Activated CD4-positive, alpha-beta T cell treated with anti-CD3 and anti-CD28 coated beads for 48 hours (primary cell): ENCODE data around the gene ALPK1.
"Not testable (repeated sequence)": the region's sequence is repeated elsewhere in the genome, so short reads cannot be mapped to it uniquely, and the experiment has no call there.

Experiments used
- DNase-seq: peaks from one replicate; pipeline ENCODE4 v3.0.0-alpha.2; 2020

The ALPK1 gene

DNA sequence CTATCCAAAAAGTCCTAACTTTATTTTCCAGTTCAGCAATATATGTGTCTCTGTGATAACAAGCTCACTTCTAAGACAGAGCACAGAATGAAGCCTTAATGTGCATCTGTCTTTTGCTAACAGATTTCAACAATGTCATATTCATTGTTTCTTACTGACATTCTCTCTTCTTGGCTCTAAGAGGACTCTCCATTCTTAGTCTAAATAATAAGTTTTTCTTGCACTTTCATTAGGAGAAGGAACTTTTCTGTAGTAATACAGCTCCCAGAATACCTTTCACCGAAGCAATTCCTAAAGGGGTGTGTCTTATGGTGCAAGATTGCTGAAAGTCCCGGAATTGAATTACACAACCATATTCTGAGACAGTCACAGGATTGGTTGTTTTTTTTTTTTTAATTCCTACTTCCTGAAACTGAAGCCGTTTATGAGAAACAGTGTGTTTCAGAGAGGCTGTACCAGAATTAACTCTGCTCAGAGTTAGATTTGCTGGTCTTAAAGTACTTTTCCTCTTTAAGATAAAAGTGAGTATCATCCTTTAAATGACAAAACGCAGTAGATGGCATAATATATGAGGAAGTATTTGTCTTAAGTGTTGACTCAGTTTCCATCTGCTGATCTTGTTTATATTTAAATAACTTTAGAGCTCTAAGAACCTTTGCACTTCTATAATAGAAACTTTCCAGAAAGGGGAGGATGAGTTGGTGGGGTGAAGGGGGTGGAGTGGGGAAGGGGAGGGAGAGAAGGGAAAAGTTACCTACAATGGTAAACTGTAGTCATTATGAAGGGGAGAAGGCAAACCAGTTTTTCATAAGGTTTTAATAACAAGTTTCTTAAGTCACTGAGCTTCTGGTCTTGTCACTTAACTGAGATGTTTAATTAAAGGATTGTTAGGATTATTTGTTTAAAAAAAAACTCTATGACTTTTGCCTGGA is at the start of gene ALPK1:
Gene ALPK1 (plus strand): TSS at position 421 of the 932 bp plus-strand sequence.
- no peak for DNase-seq

DNA sequence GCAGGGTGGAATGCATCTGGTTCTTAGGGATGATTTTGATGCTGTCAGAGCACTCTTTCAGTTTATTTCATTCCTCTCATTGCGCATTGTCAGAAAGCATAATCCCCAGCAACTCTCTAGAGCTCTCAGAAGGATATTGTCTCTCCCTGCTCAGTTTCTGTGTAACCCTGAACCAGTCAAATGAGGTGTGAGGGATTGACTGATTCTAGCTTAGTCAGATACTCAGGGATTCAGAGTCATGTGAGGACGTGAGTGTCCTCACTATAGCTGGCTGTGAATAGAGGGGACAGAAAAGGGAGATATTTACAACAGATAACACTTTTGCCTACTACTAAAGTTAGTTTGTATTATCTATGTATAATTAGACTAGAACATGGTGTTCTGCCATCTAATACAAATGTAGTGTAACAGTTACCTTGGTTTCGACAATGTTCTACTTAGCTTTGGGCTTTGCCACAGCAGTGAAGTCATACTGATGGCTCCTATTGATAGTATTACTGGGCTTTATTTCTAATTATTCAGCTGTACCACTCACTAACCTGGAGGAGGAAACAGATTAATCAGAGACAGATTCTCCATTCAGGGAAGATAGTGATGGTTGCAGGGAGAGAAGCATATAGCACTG is 46.0 kb upstream of the ALPK1 start:
- no peak for DNase-seq

DNA sequence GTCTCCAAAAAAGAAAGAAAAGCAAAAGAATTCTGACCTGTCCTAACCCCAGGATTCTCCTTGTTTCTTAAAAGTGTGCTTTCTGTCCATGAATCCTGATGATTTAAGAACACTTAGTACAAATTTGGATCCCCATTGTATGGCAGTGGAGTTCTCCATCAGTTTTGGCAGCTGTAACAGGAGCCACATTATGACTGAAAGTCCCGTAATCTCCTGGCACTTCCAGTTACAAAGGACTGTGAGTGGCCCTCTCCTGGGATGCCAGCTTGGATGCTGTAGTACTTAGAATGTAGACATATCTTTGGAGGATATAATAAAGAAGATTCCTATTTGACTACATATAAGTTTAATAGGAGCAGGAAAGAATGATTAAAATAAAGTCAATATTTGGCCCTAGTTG is 44.9 kb upstream of the ALPK1 start:
- DNase-seq, result no peak

DNA sequence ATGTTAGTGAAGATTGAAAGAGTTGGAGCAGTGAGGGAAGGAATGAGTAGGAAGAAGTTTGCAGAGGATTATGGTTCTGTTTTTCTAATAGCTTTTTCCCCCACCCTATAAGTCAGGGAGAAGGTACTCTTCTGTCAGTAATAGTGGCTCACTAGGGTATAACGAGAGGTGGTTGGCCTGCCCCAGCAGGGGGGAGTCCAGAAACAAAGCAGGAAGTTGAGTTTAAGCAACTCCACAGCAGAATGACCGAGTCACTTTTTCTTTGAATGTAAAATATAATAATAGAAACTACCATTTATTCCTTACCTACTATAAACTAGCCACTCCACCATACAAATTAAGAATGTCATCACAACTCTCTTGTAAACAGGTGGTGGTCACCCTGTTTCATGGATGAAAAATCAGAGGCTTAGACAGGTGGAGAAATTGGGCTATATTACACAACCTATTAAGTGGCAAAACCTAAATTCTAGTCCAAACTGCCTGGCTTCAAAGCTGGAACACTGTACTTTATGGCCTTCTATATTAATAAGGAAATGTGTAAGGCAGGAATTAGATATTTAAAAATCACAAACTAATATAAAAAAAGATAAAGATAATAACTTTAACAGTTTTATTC is 43.7 kb upstream of the ALPK1 start:
- no peak for DNase-seq

DNA sequence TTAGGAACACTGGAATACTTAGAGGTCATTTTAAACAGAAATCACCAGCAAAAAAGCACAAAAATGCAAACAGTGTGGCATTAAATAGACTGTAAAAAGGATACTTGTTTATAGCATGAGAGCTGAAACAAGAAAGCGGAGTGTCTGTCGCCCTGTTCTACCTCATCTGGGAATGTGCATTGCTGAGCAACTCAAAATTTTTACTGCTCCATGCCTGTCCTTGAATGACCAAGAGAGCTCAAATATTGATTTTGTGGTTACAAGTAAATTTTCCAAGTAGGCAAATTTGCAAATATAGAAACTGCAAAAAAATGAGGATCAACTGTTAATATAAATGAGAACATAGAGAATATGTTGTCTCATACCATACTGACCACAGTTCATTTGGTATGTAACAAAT is 40.1 kb upstream of the ALPK1 start:
- DNase-seq, result no peak

DNA sequence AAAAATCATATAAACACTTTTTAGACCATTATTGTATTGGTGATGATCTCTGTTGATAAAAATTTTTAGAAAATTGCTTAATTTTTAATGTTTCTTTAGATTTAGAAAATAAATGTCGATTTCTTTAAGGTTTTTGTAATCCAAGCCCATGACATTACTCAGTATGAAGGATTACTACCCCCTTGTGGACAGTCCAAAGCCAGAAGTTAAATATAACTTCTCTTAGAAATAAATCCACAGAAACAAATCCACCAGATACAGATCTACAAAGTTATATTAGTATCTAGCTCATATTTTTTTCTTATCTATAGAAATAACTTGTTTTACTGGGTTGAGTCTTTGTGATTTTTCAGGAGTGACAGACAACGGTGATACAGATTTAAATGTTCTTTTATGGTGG is 30.3 kb upstream of the ALPK1 start:
- no peak for DNase-seq

DNA sequence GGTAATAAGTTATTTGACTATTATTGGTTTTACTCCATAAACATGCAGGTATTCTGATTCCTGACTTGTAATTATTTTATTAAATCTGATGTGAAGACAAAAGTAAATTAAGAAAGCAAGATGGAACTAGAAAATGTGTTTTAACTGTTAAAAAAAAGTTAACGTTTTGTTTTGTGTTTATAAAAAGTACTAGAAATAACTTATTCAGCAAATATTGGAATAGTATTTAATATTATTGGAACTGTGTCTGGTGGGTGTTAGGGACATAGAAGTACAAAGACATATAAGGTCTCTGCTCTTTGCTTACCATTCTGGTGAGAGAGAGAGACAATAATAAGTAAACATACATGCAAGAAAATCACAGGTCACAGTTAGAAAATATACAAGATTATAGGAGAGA is 27.1 kb upstream of the ALPK1 start:
- DNase-seq, result no peak

DNA sequence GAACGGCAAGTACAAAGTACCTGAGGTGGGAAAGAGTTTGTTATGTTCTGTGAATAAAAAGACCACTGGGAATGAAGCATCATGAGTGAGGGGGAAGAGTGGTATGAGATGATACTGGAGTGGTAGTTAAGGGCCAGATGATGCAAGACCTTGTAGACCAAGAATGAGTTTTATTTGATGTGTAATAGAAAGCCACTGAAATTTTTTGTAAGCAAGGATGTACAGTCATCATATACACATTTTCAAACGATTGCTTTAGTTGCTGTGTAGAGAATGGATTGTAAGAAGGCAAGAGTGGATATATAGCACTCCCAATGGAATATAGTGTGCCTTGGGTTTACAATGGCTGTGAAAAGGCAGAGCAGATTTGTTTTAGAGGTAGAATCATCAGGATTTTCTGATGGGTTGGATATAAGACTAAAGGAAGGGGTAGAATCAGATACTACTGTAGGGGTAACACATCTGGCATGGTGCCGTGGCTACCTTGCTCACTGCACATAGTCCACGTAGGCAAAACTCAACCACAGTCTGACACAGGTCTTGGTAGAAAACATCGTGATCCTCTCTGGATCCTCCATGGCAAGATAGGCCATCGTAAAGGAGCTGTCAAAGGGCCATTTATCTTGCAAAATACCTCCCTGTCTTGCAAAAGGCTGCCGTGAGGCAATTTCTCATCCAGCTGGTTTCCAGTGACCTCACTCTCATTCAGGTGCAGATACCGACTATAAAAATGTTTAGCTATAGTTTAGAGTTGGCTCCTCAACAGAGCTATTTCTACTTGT is 26.3 kb upstream of the ALPK1 start:
- no peak for DNase-seq

DNA sequence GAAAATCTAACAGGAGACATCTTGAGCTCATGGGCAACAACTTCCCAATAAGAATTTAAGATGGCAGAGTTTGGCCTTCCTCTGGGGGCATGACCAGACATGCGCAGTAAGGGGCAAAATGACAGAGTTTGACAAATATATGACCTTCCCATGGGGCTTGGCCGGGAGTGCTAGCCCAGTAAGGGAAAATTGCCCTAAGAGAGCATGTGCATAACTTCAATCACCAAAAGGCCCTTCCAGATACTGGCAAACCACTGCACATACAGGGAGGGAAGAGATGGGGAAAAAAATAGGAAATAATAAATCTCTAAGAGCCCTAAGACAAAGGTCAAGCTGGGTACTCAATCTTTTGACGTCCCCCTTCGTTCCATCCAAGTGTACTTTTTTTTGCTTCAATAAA is 24.9 kb upstream of the ALPK1 start:
- no peak for DNase-seq

DNA sequence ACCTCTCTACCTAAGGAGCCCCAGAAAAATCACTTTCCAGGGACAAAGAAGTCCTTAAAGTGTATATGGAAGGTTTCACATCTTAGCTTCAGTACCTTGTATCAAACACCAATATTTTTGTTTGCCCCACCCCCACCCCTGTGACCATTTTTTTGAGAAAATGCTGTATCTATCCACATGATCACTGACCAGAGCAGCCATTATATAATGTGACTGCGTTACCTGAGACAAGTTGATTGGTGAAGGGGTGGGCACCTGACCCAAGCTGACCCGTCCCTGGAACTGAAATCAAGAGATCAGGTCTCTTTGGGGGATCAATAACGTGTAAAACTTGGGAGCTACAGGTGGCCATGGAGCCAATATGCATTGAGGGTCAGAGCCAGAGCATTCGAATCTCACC is 22.2 kb upstream of the ALPK1 start:
- DNase-seq, result no peak

DNA sequence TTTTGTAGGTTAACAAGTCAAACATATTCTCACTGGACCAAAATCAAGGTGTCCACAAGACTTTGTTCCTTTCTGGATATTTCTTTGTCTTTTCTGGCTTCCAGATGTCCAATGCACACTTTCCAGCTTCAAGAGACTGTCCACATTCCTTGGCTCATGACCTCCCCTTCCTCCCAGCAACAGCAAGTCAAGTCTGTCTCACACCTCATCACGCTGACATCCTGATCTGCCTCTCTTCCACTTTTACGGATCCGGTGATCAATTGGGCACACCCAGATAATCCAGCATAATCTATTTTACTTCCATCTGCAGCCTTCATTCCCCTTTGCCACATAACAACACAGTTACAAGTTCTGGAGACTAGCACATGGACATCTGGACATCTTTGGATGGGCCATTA is 21.1 kb upstream of the ALPK1 start:
- DNase-seq, result no peak

DNA sequence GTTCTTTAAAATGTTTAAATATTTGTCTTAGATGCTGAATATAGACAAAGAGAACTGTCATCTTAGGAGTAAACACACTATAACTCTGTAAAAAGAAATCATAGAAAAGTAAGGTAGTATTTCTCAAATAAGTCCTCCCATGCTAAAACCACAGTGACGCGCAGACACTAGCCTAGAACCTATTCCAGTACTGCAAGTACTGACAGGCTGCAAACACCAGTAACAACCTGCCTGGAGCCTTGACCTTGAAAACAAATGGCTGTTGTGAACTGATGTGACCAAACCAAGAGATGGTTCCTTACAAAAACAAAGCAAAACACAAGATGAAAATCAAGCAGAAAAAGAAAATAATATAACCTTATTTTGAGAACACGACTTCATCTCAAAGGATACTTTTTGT is 19.9 kb upstream of the ALPK1 start:
- DNase-seq, result no peak

DNA sequence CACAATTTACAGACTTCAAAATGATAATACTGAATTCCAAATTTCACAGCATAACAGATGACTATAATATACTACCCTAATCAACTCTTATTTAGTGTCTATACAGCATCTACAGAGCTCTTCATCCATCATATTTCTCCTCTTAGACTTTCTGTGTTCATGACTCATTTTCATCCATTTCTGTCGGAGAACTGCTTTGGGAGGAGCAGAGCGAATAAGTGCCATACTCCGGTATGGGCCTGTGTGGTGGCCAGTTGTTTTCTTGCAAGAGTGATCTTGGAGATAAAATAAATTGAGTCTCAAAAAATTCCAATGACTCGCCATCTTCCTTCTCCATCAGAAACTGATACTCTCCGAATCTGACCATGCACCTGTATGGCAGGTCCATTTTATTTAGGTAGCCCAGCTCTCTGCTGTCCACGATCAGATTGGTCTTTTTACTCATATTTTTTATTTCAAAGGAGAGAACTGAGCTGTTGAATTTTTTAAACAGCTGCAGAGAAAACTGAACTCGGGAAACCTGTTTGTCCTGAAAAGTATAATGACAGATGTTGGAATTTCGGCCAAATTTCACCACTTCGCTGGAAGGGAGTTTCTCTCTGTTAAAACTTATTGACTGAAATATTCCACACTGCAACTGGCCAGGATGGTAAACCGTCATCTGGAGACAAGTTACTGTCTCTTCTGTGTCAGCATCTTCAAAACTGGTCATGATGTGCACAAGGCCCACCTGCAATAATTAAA is 19.3 kb upstream of the ALPK1 start:
- no peak for DNase-seq

DNA sequence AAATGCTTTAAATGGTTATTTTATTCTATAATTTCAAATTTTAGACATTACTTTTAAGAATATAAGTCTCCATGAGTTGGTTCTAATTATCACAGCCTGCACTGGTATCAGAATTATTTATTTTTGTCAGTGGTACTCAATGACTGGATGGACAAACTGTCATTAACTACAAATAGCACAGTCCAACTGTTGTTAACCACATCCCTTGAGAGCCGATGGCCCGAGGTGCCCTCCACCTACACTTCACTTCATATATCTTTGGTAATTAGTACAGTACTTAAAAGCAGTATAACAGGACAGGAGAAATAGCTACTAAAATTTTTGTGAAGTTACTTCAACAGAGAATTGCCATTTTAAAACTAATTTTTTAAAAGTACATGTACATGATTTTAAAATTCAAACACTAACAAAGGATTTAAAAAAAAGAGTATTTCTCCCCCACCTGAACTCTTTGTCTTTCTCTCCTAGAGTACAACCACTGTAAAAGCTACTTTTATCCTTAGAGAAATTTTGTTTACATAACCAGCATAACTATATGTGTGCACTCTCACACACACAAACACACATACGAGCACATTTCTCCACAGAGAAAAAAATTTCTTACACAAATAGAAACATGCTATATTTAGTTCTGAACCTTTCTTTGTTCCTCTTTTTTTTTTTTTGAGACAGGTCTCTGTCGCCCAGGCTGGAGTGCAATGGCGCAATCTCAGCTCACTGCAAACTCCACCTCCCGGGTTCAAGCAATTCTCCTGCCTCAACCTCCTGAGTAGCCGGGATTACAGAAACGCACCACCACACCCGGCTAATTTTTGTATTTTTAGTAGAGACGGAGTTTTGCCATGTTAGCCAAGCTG is 17.9 kb upstream of the ALPK1 start:
- no peak for DNase-seq

DNA sequence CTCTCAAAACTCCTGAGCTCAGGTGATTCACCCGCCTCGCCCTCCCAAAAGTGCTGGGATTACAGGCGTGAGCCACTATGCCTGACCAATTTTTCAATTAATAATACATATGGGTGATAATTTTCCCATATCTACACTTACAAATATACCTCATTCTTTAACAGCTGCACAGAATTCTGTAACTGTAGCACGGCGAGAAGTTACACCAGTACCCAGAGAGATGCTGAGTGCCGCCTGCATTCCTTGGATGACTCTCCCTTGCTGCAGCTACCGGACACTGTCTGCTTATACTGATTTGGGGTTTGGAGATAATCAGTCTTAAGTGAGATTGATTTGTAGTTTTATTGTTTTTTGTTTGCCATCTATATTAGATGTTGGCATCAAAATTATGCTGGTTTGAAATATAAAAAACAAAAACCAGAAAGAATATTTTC is 17.3 kb upstream of the ALPK1 start:
- DNase-seq, result no peak

DNA sequence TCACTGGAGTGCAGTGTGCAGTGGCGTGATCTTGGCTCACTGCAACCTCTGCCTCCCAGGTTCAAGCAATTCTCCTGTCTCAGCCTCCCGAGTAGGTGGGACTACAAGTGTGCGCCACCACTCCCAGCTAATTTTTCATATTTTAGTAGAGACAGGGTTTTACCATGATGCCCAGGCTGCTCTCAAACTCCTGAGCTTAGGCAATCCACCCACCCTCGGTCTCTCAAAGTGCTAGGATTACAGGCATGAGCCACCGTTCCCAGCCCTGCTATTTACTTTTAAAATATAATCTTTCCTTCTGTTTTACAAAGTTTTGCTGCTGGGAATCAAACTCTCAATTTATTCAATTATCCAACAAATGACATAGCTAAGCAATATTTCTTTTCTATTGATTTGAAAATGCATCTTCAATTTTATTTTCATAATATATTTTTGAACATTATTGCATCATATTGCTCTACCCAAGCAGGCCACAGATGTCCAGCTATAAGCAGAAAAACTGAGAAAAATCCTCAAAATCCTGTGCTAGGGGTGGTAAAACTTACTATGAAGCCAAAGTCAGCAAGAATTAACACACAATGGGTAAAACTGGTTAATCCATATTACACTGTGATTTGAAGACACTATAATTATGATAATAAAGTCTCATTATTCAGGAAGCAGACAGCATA is 16.6 kb upstream of the ALPK1 start:
- no peak for DNase-seq

DNA sequence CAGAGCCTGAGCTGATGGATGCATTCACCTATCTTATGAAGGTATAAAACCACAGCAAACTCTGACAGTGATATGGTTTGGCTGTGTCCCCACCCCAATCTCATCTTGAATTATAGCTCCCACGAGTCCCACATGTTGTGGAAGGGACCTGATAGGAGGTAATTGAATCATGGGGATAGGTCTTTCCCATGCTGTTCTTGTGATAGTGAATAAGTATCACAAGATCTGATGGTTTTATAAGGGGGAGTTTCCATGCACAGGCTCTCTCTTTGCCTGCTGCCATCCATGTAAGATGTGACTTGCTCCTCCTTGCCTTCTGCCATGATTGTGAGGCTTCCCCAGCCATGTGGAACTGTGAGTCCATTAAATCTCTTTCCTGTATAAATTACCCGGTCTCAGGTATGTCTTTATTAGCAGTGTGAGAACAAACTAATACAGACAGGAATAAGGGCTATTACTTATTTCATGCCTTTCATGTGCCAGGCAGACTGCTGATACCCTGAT is 15.2 kb upstream of the ALPK1 start:
- DNase-seq, result not testable (repeated sequence)

DNA sequence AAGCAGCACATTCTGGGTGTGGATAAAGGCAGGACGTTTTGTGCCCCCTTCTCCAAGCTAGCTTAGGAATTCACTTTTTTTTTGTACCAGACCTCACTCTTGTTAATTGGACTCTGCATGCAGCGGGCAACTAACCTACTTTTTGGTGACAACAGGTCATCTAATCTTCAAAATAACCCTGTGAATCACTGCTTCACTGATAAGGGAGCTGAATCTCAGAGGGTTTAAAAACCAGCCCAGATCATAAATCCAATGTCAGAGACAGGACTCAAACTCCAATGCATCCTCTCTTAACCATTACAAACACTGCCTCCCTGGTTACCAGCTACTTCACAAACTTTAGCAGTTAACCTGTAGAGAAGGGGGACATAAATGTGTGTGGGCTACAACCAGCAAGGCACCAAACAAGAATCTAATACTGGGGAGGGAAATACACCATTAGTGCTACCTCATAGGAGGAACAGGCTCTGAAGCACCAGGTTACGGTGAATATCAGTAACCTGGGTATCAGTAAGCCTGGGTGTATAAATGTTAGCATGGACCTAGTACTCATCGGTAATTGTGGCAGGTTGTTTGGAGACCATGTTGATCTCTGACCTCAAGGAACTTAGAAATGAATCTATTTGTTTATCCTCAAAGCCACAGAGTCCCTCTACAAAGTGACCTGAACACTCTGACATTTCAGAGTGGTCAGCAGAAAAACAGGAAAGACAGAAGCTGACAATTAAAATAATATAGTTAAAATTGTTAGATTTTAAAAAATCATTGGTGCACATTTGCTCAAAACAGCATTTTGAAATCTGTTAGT is 14.1 kb upstream of the ALPK1 start:
- no peak for DNase-seq

DNA sequence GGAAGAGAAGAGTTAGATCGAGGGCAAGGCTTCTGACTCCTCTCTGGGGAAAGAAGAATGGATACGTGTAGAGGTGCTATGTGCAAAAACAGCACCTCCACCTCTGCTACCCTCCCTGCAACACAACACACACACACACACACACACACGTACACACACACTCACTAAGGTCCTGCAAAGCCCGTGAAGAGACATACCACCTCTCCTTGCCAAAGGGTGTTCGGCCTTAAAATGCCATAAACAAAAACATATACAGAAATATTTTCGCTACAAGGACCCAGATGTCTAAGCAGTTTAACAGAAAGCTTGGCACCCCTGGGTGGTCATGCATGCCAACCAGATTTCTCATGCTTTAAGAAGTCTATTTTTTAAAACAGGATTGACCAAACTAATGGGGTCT is 13.0 kb upstream of the ALPK1 start:
- DNase-seq, result no peak
